PFSK-1 (cell line): ENCODE data around the gene VOPP1.

Experiments
- FOXP2 ChIP-seq: optimal IDR thresholded peaks from 2 replicates; pipeline ENCODE3; 2011; ENCODE audit warnings: borderline replicate concordance, control low read depth, inconsistent platforms; ENCODE audit not compliant: insufficient read depth; ENCODE audit errors: extremely low read length, extremely low read depth
- POLR2AphosphoS5 ChIP-seq: IDR thresholded peaks from 2 replicates; pipeline ENCODE4 v1.6.1; 2012; ENCODE audit warnings: low read depth, mild to moderate bottlenecking, control low read depth, low read length, moderate library complexity
- SIN3A ChIP-seq: IDR thresholded peaks from 2 replicates; pipeline ENCODE4 v1.6.1; 2012; ENCODE audit warnings: mild to moderate bottlenecking, low read length, moderate library complexity, borderline replicate concordance; ENCODE audit not compliant: insufficient read depth
- TAF1 ChIP-seq: IDR thresholded peaks from 2 replicates; pipeline ENCODE4 v1.6.1; 2012; ENCODE audit warnings: low read length, control low read depth, borderline replicate concordance; ENCODE audit not compliant: insufficient read depth
- TF ChIP-seq, protein P1 (sequence below), 2 experiments: IDR thresholded peaks; 2 replicates each; pipeline versions ENCODE4 v1.6.1 to v1.8.0; 2011 to 2012; ENCODE audit warnings: low read depth in 2 of 2, low read length in 2 of 2, control low read depth in 1 of 2, inconsistent platforms in 1 of 2, mild to moderate bottlenecking in 1 of 2, moderate library complexity in 1 of 2; ENCODE audit not compliant: insufficient read depth in 1 of 2

The VOPP1 gene

DNA sequence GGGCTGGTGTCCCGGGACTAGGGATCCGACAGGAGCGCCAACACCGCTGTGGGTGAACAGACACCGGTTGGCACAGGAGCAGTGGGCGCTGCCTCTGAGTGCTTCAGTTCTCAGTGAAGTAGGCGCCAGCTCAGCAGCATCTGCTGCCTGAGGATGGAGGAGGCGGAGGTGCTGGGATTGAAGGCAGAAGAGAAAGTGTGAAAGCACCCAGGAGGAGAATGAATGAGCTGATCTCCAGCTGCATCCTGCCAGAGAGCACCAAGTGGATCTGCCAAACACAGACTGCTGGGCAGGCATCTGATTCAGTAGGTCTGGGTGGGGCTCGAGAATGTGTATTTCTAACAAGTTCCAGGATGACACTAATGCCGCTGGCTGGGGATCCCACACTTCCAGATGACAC, 132.7 kb downstream of the VOPP1 start:
- TF ChIP-seq, protein P1, sequence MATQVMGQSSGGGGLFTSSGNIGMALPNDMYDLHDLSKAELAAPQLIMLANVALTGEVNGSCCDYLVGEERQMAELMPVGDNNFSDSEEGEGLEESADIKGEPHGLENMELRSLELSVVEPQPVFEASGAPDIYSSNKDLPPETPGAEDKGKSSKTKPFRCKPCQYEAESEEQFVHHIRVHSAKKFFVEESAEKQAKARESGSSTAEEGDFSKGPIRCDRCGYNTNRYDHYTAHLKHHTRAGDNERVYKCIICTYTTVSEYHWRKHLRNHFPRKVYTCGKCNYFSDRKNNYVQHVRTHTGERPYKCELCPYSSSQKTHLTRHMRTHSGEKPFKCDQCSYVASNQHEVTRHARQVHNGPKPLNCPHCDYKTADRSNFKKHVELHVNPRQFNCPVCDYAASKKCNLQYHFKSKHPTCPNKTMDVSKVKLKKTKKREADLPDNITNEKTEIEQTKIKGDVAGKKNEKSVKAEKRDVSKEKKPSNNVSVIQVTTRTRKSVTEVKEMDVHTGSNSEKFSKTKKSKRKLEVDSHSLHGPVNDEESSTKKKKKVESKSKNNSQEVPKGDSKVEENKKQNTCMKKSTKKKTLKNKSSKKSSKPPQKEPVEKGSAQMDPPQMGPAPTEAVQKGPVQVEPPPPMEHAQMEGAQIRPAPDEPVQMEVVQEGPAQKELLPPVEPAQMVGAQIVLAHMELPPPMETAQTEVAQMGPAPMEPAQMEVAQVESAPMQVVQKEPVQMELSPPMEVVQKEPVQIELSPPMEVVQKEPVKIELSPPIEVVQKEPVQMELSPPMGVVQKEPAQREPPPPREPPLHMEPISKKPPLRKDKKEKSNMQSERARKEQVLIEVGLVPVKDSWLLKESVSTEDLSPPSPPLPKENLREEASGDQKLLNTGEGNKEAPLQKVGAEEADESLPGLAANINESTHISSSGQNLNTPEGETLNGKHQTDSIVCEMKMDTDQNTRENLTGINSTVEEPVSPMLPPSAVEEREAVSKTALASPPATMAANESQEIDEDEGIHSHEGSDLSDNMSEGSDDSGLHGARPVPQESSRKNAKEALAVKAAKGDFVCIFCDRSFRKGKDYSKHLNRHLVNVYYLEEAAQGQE (IDR thresholded peaks at IDR 0.05; ENCODE audit: insufficient read depth in 1 of 2, low read depth in 2 of 2, low read length in 2 of 2): no peak
- TF ChIP-seq SIN3A (no peak), FOXP2 (no peak), POLR2AphosphoS5 (no peak), TAF1 (no peak)

DNA sequence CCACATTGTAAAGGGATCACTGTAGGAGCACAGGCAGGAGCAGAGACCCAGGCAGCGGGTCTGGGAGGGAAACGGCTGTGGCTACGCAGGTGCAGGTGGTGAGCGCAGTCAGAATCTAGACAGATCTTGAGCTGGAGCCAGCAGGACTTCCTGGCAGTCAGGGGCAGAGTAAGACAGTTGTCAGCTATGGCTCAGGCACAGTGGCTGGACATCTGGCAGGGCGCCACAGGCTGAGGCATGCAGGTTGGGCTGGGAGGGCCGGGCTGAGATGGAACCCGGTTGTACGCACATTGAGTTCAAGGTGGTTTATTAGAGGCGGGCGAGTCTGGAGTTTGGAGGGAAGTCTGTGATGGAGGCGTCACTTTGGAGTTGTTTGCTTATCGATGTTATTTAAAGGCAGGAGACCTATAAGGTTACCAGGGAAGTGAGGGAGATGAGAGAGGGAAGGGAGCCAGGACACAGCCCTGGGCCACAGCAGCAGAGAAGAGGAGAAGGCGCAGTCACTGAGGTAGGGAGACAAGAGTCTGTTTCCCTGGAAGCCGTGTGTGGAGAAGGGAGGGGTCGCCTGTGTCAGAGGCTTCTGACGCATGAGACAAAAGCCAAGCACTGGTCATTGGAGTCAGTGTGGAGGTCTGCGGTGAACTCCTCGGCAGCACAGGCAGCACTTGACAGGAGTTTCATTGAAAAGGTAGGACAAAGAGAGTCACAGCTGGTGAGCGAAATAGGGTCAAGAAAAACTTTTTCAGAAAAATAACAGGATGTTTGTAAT, 133.4 kb downstream of the VOPP1 start:
- TF ChIP-seq, protein P1 (IDR thresholded peaks at IDR 0.05; ENCODE audit: insufficient read depth in 1 of 2, low read depth in 2 of 2, low read length in 2 of 2): no peak
- no peak for TF ChIP-seq TAF1
- no peak for TF ChIP-seq POLR2AphosphoS5
- TF ChIP-seq FOXP2: no peak
- no peak for TF ChIP-seq SIN3A

DNA sequence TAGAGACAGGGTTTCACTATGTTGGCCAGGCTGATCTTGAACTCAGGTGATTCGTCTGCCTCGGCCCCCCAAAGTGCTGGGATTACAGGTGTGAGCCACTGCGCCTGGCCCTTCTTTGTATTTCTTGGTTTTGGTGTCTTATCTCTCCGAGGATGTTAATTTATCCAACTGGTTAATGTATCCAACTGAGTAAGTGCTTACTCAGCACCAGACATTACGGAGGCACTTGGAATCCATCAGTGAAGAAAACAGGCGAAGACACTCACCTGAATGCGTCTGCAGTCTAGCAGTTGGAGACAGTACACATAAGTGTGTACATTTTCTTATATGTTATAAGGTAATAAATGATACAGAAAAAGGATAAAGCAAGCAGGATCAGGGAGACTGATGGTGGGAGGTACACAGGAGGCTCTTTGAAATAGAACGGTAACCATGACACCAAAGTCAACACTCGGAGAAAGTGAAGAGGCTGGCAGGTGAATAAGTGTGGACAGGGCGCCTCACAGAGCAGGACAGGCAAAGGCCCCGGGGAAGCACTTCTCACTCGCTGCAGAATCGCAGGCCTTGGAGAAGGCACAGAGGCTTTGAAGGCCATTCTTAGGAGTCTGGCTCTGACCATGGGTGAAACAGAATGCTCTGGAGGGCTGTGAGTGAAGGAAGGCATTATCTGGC, 134.1 kb downstream of the VOPP1 start:
- no peak for TF ChIP-seq SIN3A
- TF ChIP-seq, protein P1 (IDR thresholded peaks at IDR 0.05; ENCODE audit: insufficient read depth in 1 of 2, low read depth in 2 of 2, low read length in 2 of 2): no peak
- TF ChIP-seq TAF1: no peak
- no peak for TF ChIP-seq POLR2AphosphoS5
- TF ChIP-seq FOXP2: no peak

DNA sequence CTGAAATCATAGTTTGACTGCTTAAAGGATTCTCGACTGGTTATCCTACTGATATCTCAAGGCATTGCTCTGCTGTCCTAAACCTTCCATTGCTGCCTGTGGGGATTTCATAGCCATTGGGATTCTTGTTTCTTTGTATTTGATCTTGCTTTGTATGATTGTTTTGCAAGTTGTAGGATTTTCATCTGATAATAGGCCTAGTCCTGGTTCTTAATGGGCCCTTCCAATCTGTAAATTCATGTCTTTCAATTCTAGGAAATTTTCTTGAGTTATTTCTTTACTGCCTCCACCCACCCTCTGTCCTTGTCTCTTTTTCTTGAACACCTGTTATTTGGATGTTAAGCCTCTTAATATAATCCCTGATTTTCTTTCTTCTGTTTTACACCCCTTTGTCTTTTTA, 134.9 kb downstream of the VOPP1 start:
- no peak for TF ChIP-seq POLR2AphosphoS5
- TF ChIP-seq, protein P1 (IDR thresholded peaks at IDR 0.05; ENCODE audit: insufficient read depth in 1 of 2, low read depth in 2 of 2, low read length in 2 of 2): no peak
- TF ChIP-seq FOXP2: no peak
- no peak for TF ChIP-seq SIN3A
- TF ChIP-seq TAF1: no peak
